ENCODE data around the gene FAM174A.
"Not testable (repeated sequence)": the region's sequence is repeated elsewhere in the genome, so short reads cannot be mapped to it uniquely, and the experiment has no call there.

FAM174A gene

GRCh38 chr5:100576217-100576751 lies 41.1 kb downstream of the FAM174A start:
- DNase-seq, result no peak

GRCh38 chr5:100577506-100577905 lies 42.3 kb downstream of the FAM174A start:
- no peak for DNase-seq

- no peak for DNase-seq
Observed at GRCh38 chr5:100584069-100584468, 48.9 kb downstream of the FAM174A start.

GRCh38 chr5:100584889-100585288 lies 49.7 kb downstream of the FAM174A start:
- DNase-seq, result no peak

- no peak for DNase-seq
Observed at GRCh38 chr5:100590867-100591266, 55.7 kb downstream of the FAM174A start.

GRCh38 chr5:100595152-100595811 lies 60.1 kb downstream of the FAM174A start:
- no peak for DNase-seq

- no peak for DNase-seq
Observed at GRCh38 chr5:100595812-100596173, 60.6 kb downstream of the FAM174A start.

- no peak for DNase-seq
Observed at GRCh38 chr5:100598446-100598845, 63.3 kb downstream of the FAM174A start.

- no peak for DNase-seq
Observed at GRCh38 chr5:100600298-100600994, 65.3 kb downstream of the FAM174A start.

GRCh38 chr5:100603141-100603540 lies 68.0 kb downstream of the FAM174A start:
- DNase-seq, result no peak

- not testable (repeated sequence) for DNase-seq
Observed at GRCh38 chr5:100604021-100604420, 68.8 kb downstream of the FAM174A start.

- no peak for DNase-seq
Observed at GRCh38 chr5:100609594-100609993, 74.4 kb downstream of the FAM174A start.

GRCh38 chr5:100614308-100614707 lies 79.1 kb downstream of the FAM174A start:
- DNase-seq, result no peak

GRCh38 chr5:100615362-100615761 lies 80.2 kb downstream of the FAM174A start:
- DNase-seq, result no peak

GRCh38 chr5:100616291-100616690 lies 81.1 kb downstream of the FAM174A start:
- no peak for DNase-seq

- no peak for DNase-seq
Observed at GRCh38 chr5:100616981-100617380, 81.8 kb downstream of the FAM174A start.

GRCh38 chr5:100623719-100624118 lies 88.5 kb downstream of the FAM174A start:
- no peak for DNase-seq

GRCh38 chr5:100634937-100635534 lies 99.9 kb downstream of the FAM174A start:
- no peak for DNase-seq

All from NCI-H2171 treated with DMSO at 0.1 percent for 48 hours (cell line).